ENCODE measurements around the gene PLCXD3.

DNA sequence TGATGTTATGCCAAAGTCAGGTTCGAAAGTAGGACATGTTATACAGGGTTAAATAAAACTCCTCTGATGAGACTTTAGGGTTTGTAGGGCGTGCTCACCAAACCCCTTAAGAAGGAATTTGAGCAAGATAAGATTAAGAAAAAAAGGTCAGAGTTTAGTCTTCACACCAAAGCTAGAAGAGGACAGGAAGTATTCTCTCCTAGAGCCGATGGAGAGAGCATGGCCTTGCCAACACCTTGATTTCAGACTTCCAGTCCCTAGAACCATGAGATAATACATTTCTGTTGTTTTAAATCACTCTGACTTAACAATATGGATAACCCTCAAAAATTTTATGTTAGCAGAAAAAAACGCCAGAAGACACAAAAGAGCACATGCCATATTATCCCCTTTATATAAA, 16.3 kb upstream of the PLCXD3 start:
- TF ChIP-seq CTCF (conservative IDR thresholded peaks at IDR 0.05) (no peak), EZH2 (IDR thresholded peaks at IDR 0.05; ENCODE audit: low read depth) (no peak)

Data from PC-9 (cell line).